Subcutaneous abdominal adipose tissue (tissue), 5 donors: ENCODE measurements around the gene PLA2G2E.

Experiments
- H3K27ac ChIP-seq: one replicate; pipeline ENCODE4 v1.7.0; 2013; ENCODE audit warnings: low read depth, mild to moderate bottlenecking, inconsistent platforms, low read length, moderate library complexity
- H3K27me3 ChIP-seq, 5 donors: one replicate each; pipeline ENCODE4 v1.7.0; 2013; ENCODE audit warnings: low read length in 5 of 5, inconsistent platforms in 1 of 5; ENCODE audit not compliant: control insufficient read depth in 5 of 5, insufficient read depth in 4 of 5
- H3K36me3 ChIP-seq, 5 donors: one replicate each; pipeline ENCODE4 v1.7.0; 2013; ENCODE audit warnings: low read length in 5 of 5; ENCODE audit not compliant: control insufficient read depth in 5 of 5, insufficient read depth in 5 of 5
- H3K4me1 ChIP-seq, 5 donors: one replicate each; pipeline ENCODE4 v1.7.0; 2013; ENCODE audit warnings: low read length in 5 of 5, mild to moderate bottlenecking in 3 of 5, moderate library complexity in 1 of 5; ENCODE audit not compliant: control insufficient read depth in 5 of 5, insufficient read depth in 5 of 5
- H3K4me3 ChIP-seq, 5 donors: one replicate each; pipeline ENCODE4 v1.7.0; 2013; ENCODE audit warnings: low read length in 5 of 5, low read depth in 1 of 5
- H3K9ac ChIP-seq, 5 donors: one replicate each; pipeline ENCODE4 v1.7.0; 2013; ENCODE audit warnings: low read length in 5 of 5, mild to moderate bottlenecking in 4 of 5, moderate library complexity in 3 of 5
- H3K9me3 ChIP-seq, 5 donors: one replicate each; pipeline ENCODE4 v1.7.0; 2013; ENCODE audit warnings: low read length in 5 of 5; ENCODE audit not compliant: control insufficient read depth in 5 of 5
- donor health status: healthy.
- donor health status: healthy.
- donor health status: healthy.
- donor health status: healthy.
- donor health status: healthy.

The PLA2G2E gene

GRCh38 chr1:19920132-19920710 is 3.2 kb downstream of the PLA2G2E start:
- no peaks in the 10 kb centered on the region for H3K4me1 ChIP-seq
- H3K27ac ChIP-seq, result no peak overlapping the region
- peaks cover 0 to 2% (median 0%) of the 10 kb centered on the region in 5 donors for H3K36me3 ChIP-seq
- H3K9me3 ChIP-seq, result no peaks in the 10 kb centered on the region
- H3K9ac ChIP-seq, result no peak overlapping the region
- H3K4me3 ChIP-seq, result no peak overlapping the region
- peaks cover 0 to 11% (median 4%) of the 10 kb centered on the region in 5 donors for H3K27me3 ChIP-seq

GRCh38 chr1:19918057-19918456 is 5.4 kb downstream of the PLA2G2E start:
- peaks cover under 1 to 23% (median 17%) of the 10 kb centered on the region in 5 donors for H3K36me3 ChIP-seq
- no peak overlapping the region for H3K9ac ChIP-seq
- H3K4me1 ChIP-seq, result no peaks in the 10 kb centered on the region
- no peak overlapping the region for H3K4me3 ChIP-seq
- no peaks in the 10 kb centered on the region for H3K9me3 ChIP-seq
- no peak overlapping the region for H3K27ac ChIP-seq
- H3K27me3 ChIP-seq, result peaks cover 0 to 7% (median 3%) of the 10 kb centered on the region in 5 donors

GRCh38 chr1:19910650-19911049 is 12.8 kb downstream of the PLA2G2E start:
- Histone ChIP-seq H3K9ac (no peak overlapping the region), H3K27ac (no peak overlapping the region), H3K9me3 (no peaks in the 10 kb centered on the region), H3K4me3 (no peak overlapping the region), H3K27me3 (no peaks in the 10 kb centered on the region), H3K4me1 (no peaks in the 10 kb centered on the region), H3K36me3 (peaks cover 35 to 96% (median 79%) of the 10 kb centered on the region in 5 donors)

GRCh38 chr1:19909971-19910370 is 13.4 kb downstream of the PLA2G2E start:
- Histone ChIP-seq H3K9me3 (no peaks in the 10 kb centered on the region), H3K9ac (peak overlapping the region in 1 of 5 donors; percentile 12), H3K27me3 (no peaks in the 10 kb centered on the region), H3K4me3 (no peak overlapping the region), H3K36me3 (peaks cover 38 to 97% (median 81%) of the 10 kb centered on the region in 5 donors), H3K4me1 (no peaks in the 10 kb centered on the region), H3K27ac (no peak overlapping the region)

GRCh38 chr1:19909392-19909791 is 14.0 kb downstream of the PLA2G2E start:
- H3K27me3 ChIP-seq, result no peaks in the 10 kb centered on the region
- no peak overlapping the region for H3K27ac ChIP-seq
- H3K9ac ChIP-seq, result no peak overlapping the region
- peaks cover 43 to 96% (median 80%) of the 10 kb centered on the region in 5 donors for H3K36me3 ChIP-seq
- H3K4me1 ChIP-seq, result no peaks in the 10 kb centered on the region
- no peak overlapping the region for H3K4me3 ChIP-seq
- no peaks in the 10 kb centered on the region for H3K9me3 ChIP-seq

- no peaks in the 10 kb centered on the region for H3K9me3 ChIP-seq
- H3K4me1 ChIP-seq, result no peaks in the 10 kb centered on the region
- no peaks in the 10 kb centered on the region for H3K27me3 ChIP-seq
- H3K27ac ChIP-seq, result no peak overlapping the region
- no peak overlapping the region for H3K9ac ChIP-seq
- H3K4me3 ChIP-seq, result no peak overlapping the region
- peaks cover 41 to 88% (median 70%) of the 10 kb centered on the region in 5 donors for H3K36me3 ChIP-seq
These were observed 16.0 kb downstream of the PLA2G2E start for GRCh38 chr1:19907456-19907855.

GRCh38 chr1:19903621-19904020 is 19.8 kb downstream of the PLA2G2E start:
- Histone ChIP-seq H3K36me3 (peaks cover 47 to 68% (median 57%) of the 10 kb centered on the region in 5 donors), H3K9ac (no peak overlapping the region), H3K27ac (no peak overlapping the region), H3K4me1 (no peaks in the 10 kb centered on the region), H3K9me3 (no peaks in the 10 kb centered on the region), H3K27me3 (no peaks in the 10 kb centered on the region), H3K4me3 (no peak overlapping the region)

- Histone ChIP-seq H3K4me1 (no peaks in the 10 kb centered on the region), H3K36me3 (peaks cover 31 to 59% (median 48%) of the 10 kb centered on the region in 5 donors), H3K4me3 (no peak overlapping the region), H3K27ac (no peak overlapping the region), H3K27me3 (no peaks in the 10 kb centered on the region), H3K9ac (no peak overlapping the region), H3K9me3 (no peaks in the 10 kb centered on the region)
These were observed 21.8 kb downstream of the PLA2G2E start for GRCh38 chr1:19901653-19902052.

- H3K9ac ChIP-seq, result no peak overlapping the region
- H3K9me3 ChIP-seq, result no peaks in the 10 kb centered on the region
- peaks cover 46 to 68% (median 60%) of the 10 kb centered on the region in 5 donors for H3K36me3 ChIP-seq
- H3K27me3 ChIP-seq, result no peaks in the 10 kb centered on the region
- no peak overlapping the region for H3K4me3 ChIP-seq
- no peak overlapping the region for H3K27ac ChIP-seq
- H3K4me1 ChIP-seq, result no peaks in the 10 kb centered on the region
These were observed 29.2 kb downstream of the PLA2G2E start for GRCh38 chr1:19894218-19894617.

GRCh38 chr1:19893687-19894086 is 29.7 kb downstream of the PLA2G2E start:
- H3K27me3 ChIP-seq, result no peaks in the 10 kb centered on the region
- H3K27ac ChIP-seq, result no peak overlapping the region
- H3K4me3 ChIP-seq, result no peak overlapping the region
- H3K4me1 ChIP-seq, result no peaks in the 10 kb centered on the region
- no peaks in the 10 kb centered on the region for H3K9me3 ChIP-seq
- peaks cover 41 to 63% (median 55%) of the 10 kb centered on the region in 5 donors for H3K36me3 ChIP-seq
- H3K9ac ChIP-seq, result no peak overlapping the region
